Measurements from ENCODE around the gene EPGN.

DNA sequence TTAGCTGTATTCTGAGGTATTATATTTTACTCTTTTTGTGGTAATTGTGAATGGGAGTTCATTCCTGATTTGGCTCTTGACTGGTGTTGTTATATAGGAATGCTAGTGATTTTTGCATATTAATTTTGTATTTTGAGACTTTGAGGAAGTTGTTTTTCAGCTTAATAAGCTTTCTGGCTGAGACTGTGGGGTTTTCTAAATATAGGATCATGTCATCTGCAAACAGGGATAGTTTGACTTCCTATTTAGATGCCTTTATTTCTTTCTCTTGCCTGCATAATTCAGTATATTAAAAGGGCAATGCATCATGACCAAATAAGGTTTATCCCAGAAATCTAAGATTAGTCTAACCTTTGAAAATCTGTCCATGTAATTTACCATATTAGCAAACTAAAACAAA is 44.7 kb upstream of the EPGN start:
- no peak for TF ChIP-seq SIN3A (IDR thresholded peaks at IDR 0.05; ENCODE audit: borderline replicate concordance, insufficient read depth, low read length)
- TF ChIP-seq POLR2AphosphoS5 (IDR thresholded peaks at IDR 0.05; ENCODE audit: low read depth, low read length) = no peak
- no peak for TF ChIP-seq REST (IDR thresholded peaks at IDR 0.05; ENCODE audit: insufficient read depth in 1 of 2, low read depth in 2 of 2, low read length in 2 of 2)
